AG10803 (cell line): ENCODE data around the gene MAP3K12.
"Not testable (repeated sequence)": the region's sequence is repeated elsewhere in the genome, so short reads cannot be mapped to it uniquely, and the experiment has no call there.

Experiments used
- DNase-seq: peaks from one replicate; pipeline ENCODE4 v3.0.0; 2010; ENCODE audit warnings: low read depth
- H3K4me3 ChIP-seq: 2 replicates; pipeline ENCODE4 v1.5.1; 2011; ENCODE audit warnings: mild to moderate bottlenecking, low read length, control low read depth
- CTCF ChIP-seq: conservative IDR thresholded peaks from 2 replicates; pipeline ENCODE4 v1.5.1; 2011; ENCODE audit warnings: mild to moderate bottlenecking, low read length, control low read depth, inconsistent platforms

Gene MAP3K12

GRCh38 chr12:53456654-53457366 lies 42.4 kb downstream of the MAP3K12 start:
- TF ChIP-seq CTCF, result no peak
- no peak overlapping the region for H3K4me3 ChIP-seq
- DNase-seq, result no peak

GRCh38 chr12:53454707-53455106 lies 44.6 kb downstream of the MAP3K12 start:
- no peak overlapping the region for H3K4me3 ChIP-seq
- TF ChIP-seq CTCF, result no peak
- no peak for DNase-seq

- peak overlapping the region; percentile 91 for H3K4me3 ChIP-seq
- DNase-seq, result no peak
- no peak for TF ChIP-seq CTCF
Observed at GRCh38 chr12:53453953-53454640, 45.2 kb downstream of the MAP3K12 start.

GRCh38 chr12:53452159-53453077 lies 46.8 kb downstream of the MAP3K12 start:
- peak overlapping the region; percentile 91 for H3K4me3 ChIP-seq
- TF ChIP-seq CTCF, result no peak
- peak; percentile 86 for DNase-seq

GRCh38 chr12:53451661-53452158 lies 47.5 kb downstream of the MAP3K12 start, which contains the start of gene PCBP2:
Gene PCBP2 (plus strand): TSS chr12:53452102. CDS start chr12:53454801, 2,699 bp downstream.
- DNase-seq, result peak; percentile 100
- peak within 1 kb of the TSS; percentile 91 for H3K4me3 ChIP-seq
- TF ChIP-seq CTCF, result peak; percentile 91

- no peak for TF ChIP-seq CTCF
- DNase-seq, result no peak
- H3K4me3 ChIP-seq, result no peak overlapping the region
Observed at GRCh38 chr12:53450936-53451335, 48.3 kb downstream of the MAP3K12 start.

- not testable (repeated sequence) for DNase-seq, H3K4me3 ChIP-seq
Observed at GRCh38 chr12:53444593-53445325, 54.5 kb downstream of the MAP3K12 start.
